Right lobe of liver (tissue), 6 donors: ENCODE measurements around the gene TIMM17B. TPM values are rescaled to one million over a fixed set of nuclear protein-coding genes. Genes with fewer than 3 reads are reported as not detected.

Source experiments
- ATAC-seq, 4 donors: fragments of 200-7000 bp; cut with Tn5 transposase; one replicate each; pipeline ENCODE4 v1.9.1; 2020; ENCODE audit warnings: mild to moderate bottlenecking in 4 of 4, moderate library complexity in 4 of 4
- DNase-seq, 3 donors: peaks; one replicate each; pipeline ENCODE4 v3.0.0-alpha.2; 2020
- H3K27ac ChIP-seq, 3 donors: fragments of 200-600 bp; one replicate each; pipeline ENCODE4 v1.8.0; 2022
- H3K27me3 ChIP-seq, 2 donors: fragments of 200-600 bp; one replicate each; pipeline ENCODE4 v1.8.0; 2022
- H3K36me3 ChIP-seq, 4 donors: fragments of 200-600 bp; sonication (generic) in 1 of 4; one replicate each; pipeline versions ENCODE4 v1.5.1 to v1.8.0; 2017 to 2022; ENCODE audit warnings: control low read depth in 1 of 4
- H3K4me1 ChIP-seq, 4 donors: fragments of 200-600 bp; sonication (generic) in 1 of 4; one replicate each; pipeline versions ENCODE4 v1.5.1 to v1.8.0; 2017 to 2022; ENCODE audit warnings: control low read depth in 1 of 4
- H3K4me3 ChIP-seq, 3 donors: fragments of 200-600 bp; one replicate each; pipeline ENCODE4 v1.8.0; 2022
- H3K9me3 ChIP-seq, 4 donors: fragments of 200-600 bp; sonication (generic) in 1 of 4; one replicate each; pipeline versions ENCODE4 v1.5.1 to v1.8.0; 2017 to 2022; ENCODE audit warnings: control low read depth in 1 of 4
- POLR2A ChIP-seq: fragments of 450-650 bp; IDR thresholded peaks from one replicate; pipeline ENCODE4 v1.6.1; 2017; ENCODE audit warnings: antibody characterized with exemption, mild to moderate bottlenecking
- WGBS: methylation state at CpG from one replicate; pipeline ENCODE4 v1.1.6; 2018; ENCODE audit warnings: low coverage, low lambda C conversion rate; ENCODE audit not compliant: insufficient coverage; ENCODE audit errors: missing lambda C conversion rate; 5-methylcytosine and 5-hydroxymethylcytosine counted together
- intact Hi-C, 2 donors: fragments of 100-400 bp; cut with DNase I; formaldehyde crosslinking; loops; one replicate each; pipeline versions ENCODE4 v1.11.2 to v1.14.1; 2022
- total RNA-seq, 6 experiments: library from RNA; depleted of rRNA in 2 of 6; stranded (reverse); fragments of >200 nt in 2 of 6; fragmentation: NEBNext Ultra II Directional in 3 of 6; extraction: Animal tissue kit (Norgen Biotek cat#: 25700) in 3 of 6; gene quantifications; one replicate each; pipeline versions ENCODE4 v1.1.0 to v1.2.4, GENCODE V29; 2016 to 2023
- TF ChIP-seq, protein P1 (sequence below), 4 donors: fragments of 200-600 bp in 3 of 4; fragments of 450-650 bp in 1 of 4; IDR thresholded peaks; one replicate each; pipeline versions ENCODE4 v1.5.1 to v1.8.0; 2016 to 2022; ENCODE audit warnings: antibody characterized with exemption in 4 of 4, mild to moderate bottlenecking in 2 of 4
- donor health status: DM: no; HTN: yes; CAD: no.
- donor health status: DM: no; HTN: no; CAD: no.
- donor health status: DM: no; HTN: no; CAD: no.
- donor health status: DM: no; HTN: yes; CAD: no.
- donor health status: DM: no; HTN: yes; CAD: no.

Gene TIMM17B
- total RNA-seq, 6 experiments from 2014 or later = 18.2 to 29.5 (median 22.5) TPM

DNA sequence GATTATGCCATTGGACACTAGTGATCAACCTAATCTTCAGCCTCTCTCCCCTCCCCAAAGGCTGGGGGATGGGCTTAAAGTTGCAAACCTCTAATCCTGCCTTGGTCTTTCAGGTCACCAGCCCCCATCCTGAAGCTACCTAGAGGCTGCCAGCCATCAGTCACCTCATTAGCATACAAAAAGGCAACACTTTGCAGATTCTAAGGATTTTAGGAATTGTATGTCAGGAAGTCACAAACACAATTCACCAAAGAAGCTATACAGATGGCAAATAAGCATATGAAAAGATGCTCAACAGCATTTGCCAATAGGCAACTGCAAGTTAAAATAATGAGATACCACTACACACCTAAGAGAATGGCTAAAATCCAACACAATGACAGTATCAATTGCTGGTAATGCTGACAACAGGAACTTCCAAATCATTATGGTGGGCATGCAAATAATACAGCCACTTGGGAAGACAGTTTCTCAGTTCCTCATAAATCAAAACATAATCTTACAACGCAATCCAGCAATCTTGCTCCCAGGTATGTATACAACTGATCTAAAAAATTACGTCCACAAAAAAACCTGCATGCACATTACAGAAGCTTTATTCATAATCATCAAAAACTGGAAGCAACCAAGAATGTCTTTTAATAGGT, 30.3 kb upstream of the TIMM17B start:
- H3K27ac ChIP-seq = no peak overlapping the region
- WGBS = 44% methylated on average over 2 of the region's 2 CpGs
- no peaks in the 10 kb centered on the region for H3K9me3 ChIP-seq
- intact Hi-C loops = no loop called here
- H3K27me3 ChIP-seq = no peaks in the 10 kb centered on the region
- H3K4me3 ChIP-seq = no peak overlapping the region
- H3K36me3 ChIP-seq = peaks cover 0 to 17% (median 2%) of the 10 kb centered on the region in 4 donors
- H3K4me1 ChIP-seq = no peaks in the 10 kb centered on the region
- DNase-seq (no peak), ATAC-seq (no peak)
- TF ChIP-seq, protein P1, sequence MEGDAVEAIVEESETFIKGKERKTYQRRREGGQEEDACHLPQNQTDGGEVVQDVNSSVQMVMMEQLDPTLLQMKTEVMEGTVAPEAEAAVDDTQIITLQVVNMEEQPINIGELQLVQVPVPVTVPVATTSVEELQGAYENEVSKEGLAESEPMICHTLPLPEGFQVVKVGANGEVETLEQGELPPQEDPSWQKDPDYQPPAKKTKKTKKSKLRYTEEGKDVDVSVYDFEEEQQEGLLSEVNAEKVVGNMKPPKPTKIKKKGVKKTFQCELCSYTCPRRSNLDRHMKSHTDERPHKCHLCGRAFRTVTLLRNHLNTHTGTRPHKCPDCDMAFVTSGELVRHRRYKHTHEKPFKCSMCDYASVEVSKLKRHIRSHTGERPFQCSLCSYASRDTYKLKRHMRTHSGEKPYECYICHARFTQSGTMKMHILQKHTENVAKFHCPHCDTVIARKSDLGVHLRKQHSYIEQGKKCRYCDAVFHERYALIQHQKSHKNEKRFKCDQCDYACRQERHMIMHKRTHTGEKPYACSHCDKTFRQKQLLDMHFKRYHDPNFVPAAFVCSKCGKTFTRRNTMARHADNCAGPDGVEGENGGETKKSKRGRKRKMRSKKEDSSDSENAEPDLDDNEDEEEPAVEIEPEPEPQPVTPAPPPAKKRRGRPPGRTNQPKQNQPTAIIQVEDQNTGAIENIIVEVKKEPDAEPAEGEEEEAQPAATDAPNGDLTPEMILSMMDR (IDR thresholded peaks at IDR 0.05) = no peak
- no peak for TF ChIP-seq POLR2A

DNA sequence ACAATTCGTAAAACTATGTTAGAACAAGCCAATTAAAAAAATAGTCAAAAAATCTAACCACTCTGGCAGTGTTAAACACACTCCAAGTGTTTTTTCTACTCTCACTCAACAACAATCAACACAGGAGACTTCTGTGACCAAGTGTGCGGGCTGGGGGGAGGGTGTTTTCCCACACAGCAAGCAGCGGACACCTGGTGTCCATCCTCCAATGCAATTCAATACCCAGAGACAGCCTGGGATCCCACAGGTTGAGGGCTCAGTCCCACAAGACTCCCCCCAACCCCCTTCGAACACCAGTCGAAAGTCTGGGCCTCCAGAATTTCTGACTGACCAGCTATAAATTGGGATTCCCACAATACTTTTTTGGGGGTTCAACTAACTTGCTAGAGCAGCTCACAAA, 29.6 kb upstream of the TIMM17B start:
- Histone ChIP-seq H3K4me1 (no peaks in the 10 kb centered on the region), H3K4me3 (no peak overlapping the region), H3K9me3 (no peaks in the 10 kb centered on the region), H3K36me3 (peaks cover 0 to 17% (median 2%) of the 10 kb centered on the region in 4 donors), H3K27ac (no peak overlapping the region), H3K27me3 (no peaks in the 10 kb centered on the region)
- no peak for DNase-seq
- WGBS = 69% methylated on average over 5 of the region's 5 CpGs
- TF ChIP-seq, protein P1 (IDR thresholded peaks at IDR 0.05) = no peak
- TF ChIP-seq POLR2A = no peak
- intact Hi-C loops = no loop called here
- no peak for ATAC-seq

DNA sequence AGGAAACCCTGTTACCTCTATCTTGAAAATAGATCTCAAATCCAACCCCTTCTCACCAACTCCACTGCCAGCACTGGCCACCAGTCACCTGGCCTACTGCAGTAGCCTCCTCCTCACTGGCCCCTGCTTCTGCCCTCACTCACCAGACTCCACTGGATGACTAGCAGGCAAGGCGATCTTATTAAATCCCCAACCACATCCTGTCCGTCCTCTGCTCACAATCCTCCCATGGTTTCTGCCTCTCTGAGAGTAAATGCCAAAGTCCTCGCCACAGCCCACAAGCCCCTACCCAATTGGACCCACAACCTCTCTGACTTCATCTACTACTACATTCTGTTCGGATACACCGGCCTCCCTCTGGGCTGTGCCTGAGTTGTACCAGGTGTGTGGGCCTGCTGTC, 26.7 kb upstream of the TIMM17B start:
- no peaks in the 10 kb centered on the region for H3K4me1 ChIP-seq
- no peak overlapping the region for H3K27ac ChIP-seq
- 79% methylated on average over 5 of the region's 5 CpGs for WGBS
- no peaks in the 10 kb centered on the region for H3K9me3 ChIP-seq
- H3K36me3 ChIP-seq = peaks cover 0 to 17% (median 0%) of the 10 kb centered on the region in 4 donors
- no peak overlapping the region for H3K4me3 ChIP-seq
- intact Hi-C loops = no loop called here
- H3K27me3 ChIP-seq = no peaks in the 10 kb centered on the region
- DNase-seq = no peak
- TF ChIP-seq, protein P1 (IDR thresholded peaks at IDR 0.05) = no peak
- TF ChIP-seq POLR2A = no peak
- ATAC-seq = no peak

DNA sequence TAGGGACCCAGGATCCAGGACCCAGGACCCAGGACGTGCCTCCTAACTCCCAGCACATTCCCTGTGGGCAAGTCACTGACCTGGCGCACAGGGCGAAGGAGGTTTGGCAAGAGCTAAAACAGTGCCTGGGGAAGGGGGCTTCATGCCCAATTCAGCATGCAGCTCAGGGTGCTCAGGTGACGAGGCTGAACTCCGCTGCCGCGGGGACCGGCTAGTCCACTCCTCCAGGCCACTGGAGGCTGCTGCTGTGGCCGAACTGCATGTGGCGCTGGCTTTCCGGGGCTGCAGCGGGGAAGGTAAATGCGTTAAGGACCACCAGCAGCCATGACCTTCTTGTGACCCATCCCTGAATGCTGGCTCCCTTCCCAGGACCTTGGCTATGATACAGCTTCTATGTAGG, 26.2 kb upstream of the TIMM17B start:
- Histone ChIP-seq H3K4me1 (no peaks in the 10 kb centered on the region), H3K27ac (no peak overlapping the region), H3K9me3 (no peaks in the 10 kb centered on the region), H3K27me3 (no peaks in the 10 kb centered on the region), H3K36me3 (peaks cover 0 to 17% (median 0%) of the 10 kb centered on the region in 4 donors), H3K4me3 (no peak overlapping the region)
- intact Hi-C loops = no loop called here
- no peak for DNase-seq
- no peak for ATAC-seq
- WGBS = 0% methylated on average over 1 of the region's 13 CpGs
- TF ChIP-seq POLR2A = no peak
- TF ChIP-seq, protein P1 (IDR thresholded peaks at IDR 0.05) = no peak
